Hepatocyte (in vitro differentiated cells): ENCODE results near the gene FMNL3. TPM values are rescaled to one million over a fixed set of nuclear protein-coding genes. Genes with fewer than 3 reads are reported as not detected.

Source experiments
- DNase-seq: peaks from one replicate; pipeline ENCODE4 v3.0.0-alpha.2; 2016; ENCODE audit warnings: low spot score
- H2AFZ ChIP-seq: fragments of 200-600 bp; sonication (generic); 2 replicates; pipeline ENCODE4 v1.6.0; 2016; ENCODE audit warnings: antibody characterized with exemption, mild to moderate bottlenecking
- H3K27ac ChIP-seq: fragments of 200-600 bp; sonication (generic); 2 replicates; pipeline ENCODE4 v1.5.1; 2016; ENCODE audit warnings: mild to moderate bottlenecking
- H3K27me3 ChIP-seq: fragments of 200-600 bp; sonication (generic); 2 replicates; pipeline ENCODE4 v1.6.1; 2016
- H3K36me3 ChIP-seq: fragments of 200-600 bp; sonication (generic); replicated peaks from 2 replicates; pipeline ENCODE4 v1.5.1; 2016; ENCODE audit warnings: low read depth; ENCODE audit not compliant: insufficient read depth
- H3K4me1 ChIP-seq: fragments of 200-600 bp; sonication (generic); 2 replicates; pipeline ENCODE4 v1.5.1; 2016; ENCODE audit warnings: mild to moderate bottlenecking, moderate library complexity; ENCODE audit not compliant: insufficient read depth
- H3K4me2 ChIP-seq: fragments of 200-600 bp; sonication (generic); 2 replicates; pipeline ENCODE4 v1.6.0; 2016
- H3K4me3 ChIP-seq: fragments of 200-600 bp; sonication (generic); 2 replicates; pipeline ENCODE4 v1.5.1; 2016; ENCODE audit warnings: mild to moderate bottlenecking
- H3K79me2 ChIP-seq: fragments of 200-600 bp; sonication (generic); 2 replicates; pipeline ENCODE4 v1.6.0; 2017; ENCODE audit warnings: mild to moderate bottlenecking
- H3K9me2 ChIP-seq: fragments of 200-600 bp; sonication (generic); replicated peaks from 2 replicates; pipeline ENCODE4 v1.6.0; 2017; ENCODE audit warnings: mild to moderate bottlenecking; ENCODE audit not compliant: insufficient read depth
- H3K9me3 ChIP-seq: fragments of 200-600 bp; sonication (generic); 2 replicates; pipeline ENCODE4 v1.5.1; 2016; ENCODE audit warnings: low read depth, mild to moderate bottlenecking
- H4K20me1 ChIP-seq: fragments of 200-600 bp; sonication (generic); 2 replicates; pipeline ENCODE4 v1.6.0; 2016; ENCODE audit warnings: mild to moderate bottlenecking; ENCODE audit not compliant: insufficient read depth, poor library complexity, severe bottlenecking
- EZH2 ChIP-seq: fragments of 200-600 bp; sonication (generic); IDR thresholded peaks from 2 replicates; pipeline ENCODE4 v1.6.1; 2016; ENCODE audit warnings: antibody characterized with exemption, mild to moderate bottlenecking, borderline replicate concordance
- EZH2phosphoT487 ChIP-seq: fragments of 200-600 bp; sonication (generic); IDR thresholded peaks from one replicate; pipeline ENCODE4 v1.6.1; 2018; ENCODE audit warnings: antibody characterized with exemption, mild to moderate bottlenecking, low read depth, moderate library complexity; ENCODE audit not compliant: unreplicated experiment, severe bottlenecking
- WGBS: methylation state at CpG from one replicate; pipeline ENCODE4 v1.1.6; 2016; ENCODE audit warnings: low lambda C conversion rate; ENCODE audit errors: missing lambda C conversion rate; 5-methylcytosine and 5-hydroxymethylcytosine counted together
- polyA plus RNA-seq: library from polyadenylated mRNA; unstranded; fragments of >200 nt; fragmentation: Nextera tagmentation; extraction: Ambion mirVana; gene quantifications from 2 replicates; pipeline ENCODE4 v1.2.1, GENCODE V29; 2016
- total RNA-seq: library from RNA; depleted of rRNA; stranded (reverse); fragments of >200 nt; gene quantifications from 2 replicates; pipeline ENCODE4 v1.2.3, GENCODE V29; 2014
- TF ChIP-seq, protein P1 (sequence below): fragments of 200-600 bp; sonication (generic); IDR thresholded peaks from 2 replicates; pipeline ENCODE4 v1.5.1; 2016; ENCODE audit warnings: antibody characterized with exemption, mild to moderate bottlenecking; ENCODE audit not compliant: poor library complexity

The FMNL3 gene
- total and polyA plus RNA-seq, 2 experiments from 2014 or later: 5.8 to 8.3 TPM

DNA sequence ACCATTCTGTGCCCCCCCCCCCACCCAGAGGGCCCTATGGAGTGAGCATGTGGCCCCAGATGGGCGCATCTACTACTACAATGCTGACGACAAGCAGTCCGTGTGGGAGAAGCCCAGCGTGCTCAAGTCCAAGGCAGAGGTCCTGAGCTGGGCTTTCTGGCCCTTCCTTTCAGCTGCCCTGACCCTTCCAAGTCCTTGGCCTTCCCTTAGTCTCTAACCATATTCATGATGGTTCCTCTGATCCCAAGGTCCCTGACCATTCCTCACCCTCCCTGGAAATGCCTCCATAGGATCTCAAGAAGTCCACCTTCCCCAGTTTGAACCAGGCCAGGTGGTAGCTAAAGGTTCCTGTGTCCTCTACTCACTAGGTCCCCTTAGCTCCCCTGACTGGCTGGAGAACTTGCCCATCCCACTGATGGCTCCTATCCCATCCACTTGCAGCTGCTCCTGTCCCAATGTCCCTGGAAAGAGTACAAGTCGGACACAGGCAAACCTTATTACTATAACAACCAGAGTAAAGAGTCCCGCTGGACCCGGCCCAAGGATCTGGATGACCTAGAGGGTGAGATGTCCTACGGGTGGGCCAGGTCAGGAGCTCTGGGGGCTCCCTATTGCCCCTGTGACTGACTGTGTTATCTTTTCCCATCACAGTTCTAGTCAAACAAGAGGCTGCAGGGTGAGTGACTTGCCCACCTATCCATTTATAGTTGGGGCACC lies 74.1 kb downstream of the FMNL3 start:
- Histone ChIP-seq H3K9me2 (no peaks in the 10 kb centered on the region), H3K27ac (no peak overlapping the region), H3K36me3 (no peaks in the 10 kb centered on the region), H4K20me1 (no peaks in the 10 kb centered on the region), H2AFZ (no peak overlapping the region), H3K27me3 (no peaks in the 10 kb centered on the region), H3K4me3 (no peak overlapping the region), H3K9me3 (no peaks in the 10 kb centered on the region), H3K4me1 (peaks cover 4% of the 10 kb centered on the region), H3K79me2 (no peaks in the 10 kb centered on the region), H3K4me2 (no peak overlapping the region)
- DNase-seq: no peak
- WGBS: 93% methylated on average over 8 of the region's 8 CpGs
- TF ChIP-seq, protein P1, sequence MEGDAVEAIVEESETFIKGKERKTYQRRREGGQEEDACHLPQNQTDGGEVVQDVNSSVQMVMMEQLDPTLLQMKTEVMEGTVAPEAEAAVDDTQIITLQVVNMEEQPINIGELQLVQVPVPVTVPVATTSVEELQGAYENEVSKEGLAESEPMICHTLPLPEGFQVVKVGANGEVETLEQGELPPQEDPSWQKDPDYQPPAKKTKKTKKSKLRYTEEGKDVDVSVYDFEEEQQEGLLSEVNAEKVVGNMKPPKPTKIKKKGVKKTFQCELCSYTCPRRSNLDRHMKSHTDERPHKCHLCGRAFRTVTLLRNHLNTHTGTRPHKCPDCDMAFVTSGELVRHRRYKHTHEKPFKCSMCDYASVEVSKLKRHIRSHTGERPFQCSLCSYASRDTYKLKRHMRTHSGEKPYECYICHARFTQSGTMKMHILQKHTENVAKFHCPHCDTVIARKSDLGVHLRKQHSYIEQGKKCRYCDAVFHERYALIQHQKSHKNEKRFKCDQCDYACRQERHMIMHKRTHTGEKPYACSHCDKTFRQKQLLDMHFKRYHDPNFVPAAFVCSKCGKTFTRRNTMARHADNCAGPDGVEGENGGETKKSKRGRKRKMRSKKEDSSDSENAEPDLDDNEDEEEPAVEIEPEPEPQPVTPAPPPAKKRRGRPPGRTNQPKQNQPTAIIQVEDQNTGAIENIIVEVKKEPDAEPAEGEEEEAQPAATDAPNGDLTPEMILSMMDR: no peak
- TF ChIP-seq EZH2phosphoT487 (no peak), EZH2 (no peak)

DNA sequence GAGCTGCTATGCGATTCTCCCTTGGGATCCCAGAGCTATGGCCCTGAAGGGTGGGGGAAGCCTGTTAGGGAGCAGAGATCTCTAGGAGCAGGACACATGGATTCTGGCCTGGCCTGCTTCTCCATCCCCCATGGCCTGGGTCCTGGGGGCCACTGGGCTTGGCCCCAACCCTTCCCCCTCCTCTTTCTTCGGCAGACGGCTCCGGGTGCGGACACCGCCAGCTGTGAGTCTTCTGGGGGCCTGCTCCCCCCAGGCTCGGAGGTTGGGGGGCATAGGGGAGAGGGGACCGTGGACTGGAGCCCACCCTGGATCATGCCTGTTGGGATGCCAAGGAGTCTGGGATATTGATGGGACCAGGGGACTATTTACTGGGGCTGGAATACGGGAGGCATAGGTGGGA lies 74.8 kb downstream of the FMNL3 start:
- Histone ChIP-seq H3K27me3 (no peaks in the 10 kb centered on the region), H3K79me2 (no peaks in the 10 kb centered on the region), H3K9me2 (no peaks in the 10 kb centered on the region), H4K20me1 (no peaks in the 10 kb centered on the region), H3K4me1 (no peaks in the 10 kb centered on the region), H3K4me3 (no peak overlapping the region), H3K4me2 (no peak overlapping the region), H2AFZ (no peak overlapping the region), H3K9me3 (no peaks in the 10 kb centered on the region), H3K36me3 (no peaks in the 10 kb centered on the region), H3K27ac (no peak overlapping the region)
- WGBS: 92% methylated on average over 9 of the region's 9 CpGs
- no peak for DNase-seq
- TF ChIP-seq, protein P1: no peak
- TF ChIP-seq EZH2 (no peak), EZH2phosphoT487 (no peak)

DNA sequence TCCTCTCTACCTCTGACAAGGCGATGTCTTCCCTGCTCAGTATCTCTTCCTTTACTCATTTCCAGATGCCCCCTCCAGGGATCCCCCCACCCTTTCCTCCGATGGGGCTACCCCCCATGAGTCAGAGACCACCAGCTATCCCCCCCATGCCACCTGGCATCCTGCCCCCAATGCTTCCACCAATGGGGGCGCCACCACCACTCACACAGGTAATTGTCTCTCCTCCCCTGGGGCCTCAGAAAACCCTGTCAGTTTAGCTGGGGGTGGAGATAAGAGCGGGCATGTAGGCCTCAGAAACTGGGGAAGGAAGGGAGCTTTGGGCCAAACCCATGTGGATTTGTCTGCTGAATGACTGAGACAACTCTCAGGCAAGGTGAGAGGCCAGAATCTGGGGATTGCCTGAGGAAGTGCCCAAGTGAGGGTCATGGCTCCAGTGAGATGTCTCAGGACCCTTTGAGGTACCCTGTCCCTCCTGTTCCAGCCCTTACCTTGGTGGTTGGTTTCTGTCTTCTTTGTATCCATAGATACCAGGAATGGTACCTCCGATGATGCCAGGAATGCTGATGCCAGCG lies 75.8 kb downstream of the FMNL3 start:
- no peak overlapping the region for H3K4me2 ChIP-seq
- no peak for DNase-seq
- TF ChIP-seq EZH2 (no peak), EZH2phosphoT487 (no peak)
- TF ChIP-seq, protein P1: no peak
- H3K4me1 ChIP-seq: no peaks in the 10 kb centered on the region
- H3K27me3 ChIP-seq: no peaks in the 10 kb centered on the region
- 94% methylated on average over 6 of the region's 6 CpGs for WGBS
- no peaks in the 10 kb centered on the region for H3K9me2 ChIP-seq
- no peaks in the 10 kb centered on the region for H3K9me3 ChIP-seq
- no peak overlapping the region for H3K27ac ChIP-seq
- H3K79me2 ChIP-seq: no peaks in the 10 kb centered on the region
- no peak overlapping the region for H2AFZ ChIP-seq
- no peaks in the 10 kb centered on the region for H4K20me1 ChIP-seq
- H3K4me3 ChIP-seq: no peak overlapping the region
- H3K36me3 ChIP-seq: no peaks in the 10 kb centered on the region
